Glomerular endothelial cell (primary cell): ENCODE data around the gene PRKAR1A. TPM values are rescaled to one million over a fixed set of nuclear protein-coding genes. Genes with fewer than 3 reads are reported as not detected.

Experiments
- DNase-seq: peaks from one replicate; pipeline ENCODE4 v3.0.0-alpha.2; 2011; ENCODE audit warnings: low read depth, low spot score; ENCODE audit errors: extremely low read depth
- total RNA-seq: library from RNA; depleted of rRNA; stranded (reverse); fragments of >200 nt; gene quantifications from 2 replicates; pipeline ENCODE4 v1.2.3, GENCODE V29; 2015

PRKAR1A gene
- total RNA-seq, 1 donor from 2014 or later: 328 TPM

- no peak for DNase-seq
Measured at GRCh38 chr17:68541816-68542215, 29.6 kb downstream of the PRKAR1A start.

GRCh38 chr17:68542698-68543463, 30.7 kb downstream of the PRKAR1A start:
- DNase-seq: no peak

- DNase-seq: no peak
Measured at GRCh38 chr17:68544111-68544915, 32.1 kb downstream of the PRKAR1A start.

GRCh38 chr17:68556551-68556950, 44.3 kb downstream of the PRKAR1A start:
- no peak for DNase-seq

- no peak for DNase-seq
Measured at GRCh38 chr17:68559316-68559715, 47.1 kb downstream of the PRKAR1A start.

GRCh38 chr17:68560966-68561720, 48.9 kb downstream of the PRKAR1A start:
- DNase-seq: no peak

- no peak for DNase-seq
Measured at GRCh38 chr17:68562736-68563135, 50.5 kb downstream of the PRKAR1A start.

- no peak for DNase-seq
Measured at GRCh38 chr17:68564415-68565111, 52.3 kb downstream of the PRKAR1A start.

GRCh38 chr17:68565661-68566441, 53.6 kb downstream of the PRKAR1A start:
- DNase-seq: no peak

GRCh38 chr17:68566442-68566738, 54.2 kb downstream of the PRKAR1A start:
- no peak for DNase-seq

GRCh38 chr17:68567035-68567434, 54.8 kb downstream of the PRKAR1A start:
- DNase-seq: no peak

- no peak for DNase-seq
Measured at GRCh38 chr17:68567581-68567980, 55.4 kb downstream of the PRKAR1A start.

GRCh38 chr17:68568581-68568980, 56.4 kb downstream of the PRKAR1A start:
- no peak for DNase-seq

- DNase-seq: no peak
Measured at GRCh38 chr17:68569346-68569745, 57.1 kb downstream of the PRKAR1A start.

- DNase-seq: no peak
Measured at GRCh38 chr17:68570526-68570925, 58.3 kb downstream of the PRKAR1A start.

GRCh38 chr17:68572138-68572842, 60.1 kb downstream of the PRKAR1A start:
- no peak for DNase-seq

- no peak for DNase-seq
Measured at GRCh38 chr17:68573338-68573737, 61.1 kb downstream of the PRKAR1A start.

GRCh38 chr17:68576137-68576536, 63.9 kb downstream of the PRKAR1A start:
- no peak for DNase-seq

GRCh38 chr17:68576811-68577496, 64.7 kb downstream of the PRKAR1A start:
- DNase-seq: no peak
